Pons (tissue), 1 donor: ENCODE measurements around the gene WDR18.

Source experiments
- DNase-seq: peaks from one replicate; pipeline ENCODE4 v3.0.0-alpha.2; 2016; ENCODE audit warnings: low spot score

Gene WDR18

DNA sequence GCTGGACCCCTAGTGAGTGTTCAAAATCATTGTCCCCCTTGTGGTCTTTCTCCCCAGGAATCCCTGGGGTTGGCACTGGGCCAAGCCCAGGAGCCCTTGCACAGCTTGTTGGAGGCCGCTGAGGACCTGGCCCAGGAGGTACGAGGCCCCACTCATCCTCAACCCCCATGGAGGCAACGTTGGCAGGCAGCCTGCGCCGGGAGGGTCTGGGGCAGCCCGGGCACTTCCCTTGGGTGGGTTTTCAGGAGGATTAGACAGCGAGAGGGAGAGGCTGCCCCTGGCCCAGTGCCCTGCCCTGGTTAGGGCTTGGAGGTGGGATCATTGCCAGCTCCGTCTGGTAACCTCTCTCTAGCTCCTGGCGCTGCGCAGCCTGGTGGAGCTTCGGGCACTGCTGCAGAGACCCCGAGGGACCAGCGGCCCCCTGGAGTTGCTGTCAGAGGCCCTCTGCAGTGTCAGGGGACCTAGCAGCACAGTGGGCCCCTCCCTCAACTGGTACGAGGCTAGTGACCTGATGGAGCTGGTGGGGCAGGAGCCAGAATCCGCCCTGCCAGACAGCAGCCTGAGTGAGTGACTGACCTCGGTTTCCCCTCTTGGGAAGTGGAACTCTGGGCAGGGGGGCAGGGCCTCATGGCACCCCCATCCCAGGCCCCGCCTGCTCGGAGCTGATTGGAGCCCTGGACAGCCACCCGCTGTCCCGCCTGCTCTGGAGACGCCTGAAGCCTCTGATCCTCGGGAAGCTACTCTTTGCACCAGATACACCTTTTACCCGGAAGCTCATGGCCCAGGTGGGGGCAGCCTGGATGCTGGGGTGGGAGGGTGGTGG is 58.8 kb downstream of the WDR18 start:
- no peak for DNase-seq
